A673 (cell line): ENCODE results near the gene STAT5B.

ENCODE experiments used
- EZH2 ChIP-seq: fragments of 200-600 bp; sonication (generic); IDR thresholded peaks from 2 replicates; pipeline ENCODE4 v1.6.1; 2017; ENCODE audit warnings: borderline replicate concordance, low read depth, mild to moderate bottlenecking, mixed read lengths, antibody characterized with exemption, low read length; ENCODE audit not compliant: poor library complexity, severe bottlenecking
- TF ChIP-seq, protein P1 (sequence below): fragments of 300-800, 200-600 bp; sonication (generic); conservative IDR thresholded peaks from 2 replicates; pipeline ENCODE4 v1.5.1; 2017; ENCODE audit warnings: low read depth, mild to moderate bottlenecking, antibody characterized with exemption, low read length, moderate library complexity, mixed read lengths

GRCh38 chr17:42160531-42160910 is 115.7 kb downstream of the STAT5B start:
- TF ChIP-seq, protein P1, sequence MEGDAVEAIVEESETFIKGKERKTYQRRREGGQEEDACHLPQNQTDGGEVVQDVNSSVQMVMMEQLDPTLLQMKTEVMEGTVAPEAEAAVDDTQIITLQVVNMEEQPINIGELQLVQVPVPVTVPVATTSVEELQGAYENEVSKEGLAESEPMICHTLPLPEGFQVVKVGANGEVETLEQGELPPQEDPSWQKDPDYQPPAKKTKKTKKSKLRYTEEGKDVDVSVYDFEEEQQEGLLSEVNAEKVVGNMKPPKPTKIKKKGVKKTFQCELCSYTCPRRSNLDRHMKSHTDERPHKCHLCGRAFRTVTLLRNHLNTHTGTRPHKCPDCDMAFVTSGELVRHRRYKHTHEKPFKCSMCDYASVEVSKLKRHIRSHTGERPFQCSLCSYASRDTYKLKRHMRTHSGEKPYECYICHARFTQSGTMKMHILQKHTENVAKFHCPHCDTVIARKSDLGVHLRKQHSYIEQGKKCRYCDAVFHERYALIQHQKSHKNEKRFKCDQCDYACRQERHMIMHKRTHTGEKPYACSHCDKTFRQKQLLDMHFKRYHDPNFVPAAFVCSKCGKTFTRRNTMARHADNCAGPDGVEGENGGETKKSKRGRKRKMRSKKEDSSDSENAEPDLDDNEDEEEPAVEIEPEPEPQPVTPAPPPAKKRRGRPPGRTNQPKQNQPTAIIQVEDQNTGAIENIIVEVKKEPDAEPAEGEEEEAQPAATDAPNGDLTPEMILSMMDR, result no peak
- no peak for TF ChIP-seq EZH2
